GM12875 (cell line): ENCODE results near the gene CDH4.

Experiments
- H3K4me3 ChIP-seq: one replicate; pipeline ENCODE4 v1.5.1; 2011; ENCODE audit warnings: low read depth, low read length, control low read depth
- CTCF ChIP-seq: IDR thresholded peaks from 2 replicates; pipeline ENCODE4 v1.5.1; 2011; ENCODE audit warnings: low read depth, mild to moderate bottlenecking, control low read depth, inconsistent platforms, low read length, moderate library complexity, borderline replicate concordance; ENCODE audit not compliant: insufficient read depth

Gene CDH4

DNA sequence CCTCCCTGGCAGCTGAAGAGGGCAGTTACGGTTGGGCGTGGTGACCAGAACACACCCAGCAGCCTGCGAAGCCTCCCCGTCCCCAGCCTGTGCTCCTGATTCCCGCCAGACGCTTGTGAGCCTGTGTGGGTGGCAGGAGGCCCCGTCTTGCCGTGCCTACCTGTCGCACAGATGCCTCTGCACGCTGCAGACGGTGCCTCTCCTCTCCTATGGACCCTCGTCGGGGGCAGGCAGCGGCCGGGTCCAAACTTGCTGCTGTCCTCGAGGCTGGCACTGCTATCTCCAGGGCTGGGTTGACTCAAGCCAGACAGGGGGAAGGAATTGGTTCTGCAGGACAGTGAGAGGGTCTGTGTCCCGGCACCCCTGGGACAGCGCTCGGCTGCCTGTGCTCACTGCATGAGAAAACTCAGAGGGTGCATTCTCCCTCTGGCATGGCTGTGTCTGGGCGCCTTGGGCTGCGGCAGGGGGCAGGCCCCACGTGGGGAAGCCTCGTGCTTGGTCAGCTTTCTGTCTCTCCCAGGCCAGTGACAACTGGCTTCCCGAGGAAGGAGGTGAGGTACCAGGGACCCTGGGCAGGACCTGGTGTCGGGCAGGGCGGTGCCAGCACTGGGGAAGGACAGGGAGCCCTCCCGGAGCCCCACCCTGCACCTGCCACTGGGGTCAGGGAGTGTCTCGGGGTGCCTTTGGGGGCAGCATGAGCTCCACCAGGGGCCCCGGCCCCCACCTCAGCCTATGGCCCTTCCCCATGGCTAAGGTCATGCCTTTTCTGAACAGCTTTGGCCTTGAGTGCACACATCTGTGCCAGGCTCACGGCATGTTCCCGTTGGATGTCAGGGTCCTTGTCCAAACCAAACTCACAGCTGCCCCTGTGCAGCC is 686.1 kb downstream of the CDH4 start:
- no peak for TF ChIP-seq CTCF
- H3K4me3 ChIP-seq, result no peak overlapping the region

DNA sequence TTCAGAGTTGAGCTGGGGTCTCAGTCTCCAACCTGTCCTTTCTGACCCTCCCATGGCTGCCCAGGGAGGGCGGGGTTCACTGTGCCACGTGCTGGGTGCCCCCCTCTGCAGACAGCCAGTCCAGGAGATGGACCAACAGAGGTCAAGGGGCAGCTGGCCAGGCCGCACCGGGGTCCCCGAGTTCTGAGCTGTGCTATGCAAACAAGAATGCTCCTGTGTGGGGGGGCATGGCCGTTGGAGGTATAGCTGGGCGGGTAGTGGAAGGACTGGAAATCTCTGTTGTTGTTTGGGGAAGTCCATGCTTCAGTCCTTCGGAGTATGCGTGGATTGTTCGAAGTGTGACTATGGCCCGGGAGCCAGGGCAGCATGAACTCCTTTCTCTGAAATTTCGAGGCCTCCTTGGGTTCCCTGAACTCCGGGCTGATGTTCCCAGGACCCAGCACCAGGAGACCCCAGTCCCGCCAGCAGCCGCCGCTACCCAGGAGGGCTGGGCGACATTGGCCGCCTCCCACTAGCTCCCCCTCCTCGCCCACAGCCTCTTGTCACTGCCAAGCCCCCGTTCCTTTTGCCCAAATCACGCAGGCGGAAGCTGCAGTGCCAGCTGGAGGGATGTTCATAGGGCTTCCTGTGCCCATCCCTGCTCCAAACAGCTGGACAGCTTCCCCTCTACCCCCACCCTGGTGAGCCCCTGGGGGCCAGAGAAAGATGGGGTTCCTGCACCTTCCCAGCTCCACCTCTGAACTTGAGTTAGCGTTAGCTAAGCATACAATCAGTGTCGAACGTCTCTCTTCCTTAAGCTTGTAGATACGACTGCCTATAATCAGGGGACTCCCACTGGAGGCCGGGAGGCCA is 687.0 kb downstream of the CDH4 start:
- H3K4me3 ChIP-seq, result no peak overlapping the region
- no peak for TF ChIP-seq CTCF

GRCh38 chr20:61939691-61940360 is 687.8 kb downstream of the CDH4 start:
- no peak for TF ChIP-seq CTCF
- no peak overlapping the region for H3K4me3 ChIP-seq

DNA sequence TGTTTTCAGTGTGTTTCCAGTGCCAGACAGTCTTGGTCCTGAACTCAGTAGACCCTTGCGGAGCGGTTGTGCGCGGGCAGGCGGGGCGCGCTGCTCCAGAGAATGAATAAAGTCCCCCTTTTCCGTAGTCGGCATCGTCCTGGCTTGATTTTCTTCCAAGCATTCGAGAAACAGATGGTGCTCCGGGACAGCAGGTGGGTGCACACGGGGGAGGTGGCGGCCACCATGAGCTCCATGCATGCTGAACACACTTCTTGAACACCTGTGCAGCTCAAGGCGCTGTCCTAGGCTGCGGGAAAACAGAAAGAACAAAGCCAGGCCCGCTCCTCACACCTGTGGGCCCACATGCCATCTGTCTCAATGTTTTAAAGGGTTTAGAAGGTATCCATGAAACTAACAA is 688.4 kb downstream of the CDH4 start:
- no peak for TF ChIP-seq CTCF

GRCh38 chr20:61940976-61941720 is 689.1 kb downstream of the CDH4 start:
- H3K4me3 ChIP-seq, result no peak overlapping the region
- TF ChIP-seq CTCF, result no peak

More for the DNA sequence above, 688.4 kb downstream of the CDH4 start:
- no peak overlapping the region for H3K4me3 ChIP-seq

- no peak overlapping the region for H3K4me3 ChIP-seq
- no peak for TF ChIP-seq CTCF
Measured at GRCh38 chr20:61941721-61942405, 689.8 kb downstream of the CDH4 start.
